ENCODE data around the gene MT1A. TPM values are rescaled to one million over a fixed set of nuclear protein-coding genes. Genes with fewer than 3 reads are reported as not detected.

Gene MT1A
- polyA plus RNA-seq, 1 donor from 2014 or later: not detected

DNA sequence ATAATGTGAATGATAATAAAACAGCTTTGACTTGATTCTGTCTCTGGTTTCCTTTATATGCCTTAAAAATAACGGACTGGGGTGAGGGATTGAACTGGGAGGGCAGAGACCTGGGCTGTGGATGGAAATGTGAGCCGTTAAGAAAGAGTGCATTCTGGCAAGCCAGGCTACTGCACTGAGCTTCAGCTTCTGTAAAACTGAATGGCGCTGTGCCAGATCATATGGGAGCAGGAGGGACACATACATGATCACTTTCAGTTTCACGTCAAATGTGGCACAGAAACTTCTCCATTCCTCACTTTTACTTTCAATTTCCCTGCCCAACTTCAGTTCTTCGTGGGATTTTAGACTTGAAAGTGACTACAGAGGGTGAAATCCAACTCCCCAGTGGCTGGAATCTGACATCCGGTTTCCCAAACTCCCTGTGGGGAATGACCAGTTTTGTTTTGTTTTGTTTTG is 29.0 kb upstream of the MT1A start:
- Histone ChIP-seq H3K4me2 (ENCODE audit: low read length) (no peak overlapping the region), H3K36me3 (ENCODE audit: insufficient read depth, low read length) (no peaks in the 10 kb centered on the region), H2AFZ (ENCODE audit: low read depth, low read length) (no peak overlapping the region), H3F3A (ENCODE audit: insufficient read depth, low read length, poor library complexity, severe bottlenecking) (no peaks in the 10 kb centered on the region), H3K79me2 (replicated peaks; ENCODE audit: insufficient read depth, low read length) (no peaks in the 10 kb centered on the region), H3K4me3 (ENCODE audit: low read length) (no peak overlapping the region), H3K9me3 (ENCODE audit: low read length) (no peaks in the 10 kb centered on the region), H3K9me2 (ENCODE audit: insufficient read depth, low read length) (no peaks in the 10 kb centered on the region), H3K27ac (ENCODE audit: low read length) (no peak overlapping the region), H3K27me3 (ENCODE audit: insufficient read depth, low read depth, low read length) (peaks cover 60% of the 10 kb centered on the region), H4K20me1 (ENCODE audit: insufficient read depth) (no peaks in the 10 kb centered on the region), H3K9ac (ENCODE audit: low read length) (no peak overlapping the region)
- TF ChIP-seq RAD21 (conservative IDR thresholded peaks at IDR 0.05) (no peak), SMC3 (conservative IDR thresholded peaks at IDR 0.05; ENCODE audit: poor library complexity) (no peak), EP300 (conservative IDR thresholded peaks at IDR 0.05; ENCODE audit: poor library complexity, severe bottlenecking) (no peak), MXI1 (conservative IDR thresholded peaks at IDR 0.05; ENCODE audit: poor library complexity, severe bottlenecking) (no peak), EZH2 (IDR thresholded peaks at IDR 0.05; ENCODE audit: borderline replicate concordance, insufficient read depth, low read length, poor library complexity, severe bottlenecking) (no peak), POLR2AphosphoS5 (IDR thresholded peaks at IDR 0.05) (no peak), TAF1 (IDR thresholded peaks at IDR 0.05; ENCODE audit: low read depth) (no peak)
- TF ChIP-seq, protein P1, sequence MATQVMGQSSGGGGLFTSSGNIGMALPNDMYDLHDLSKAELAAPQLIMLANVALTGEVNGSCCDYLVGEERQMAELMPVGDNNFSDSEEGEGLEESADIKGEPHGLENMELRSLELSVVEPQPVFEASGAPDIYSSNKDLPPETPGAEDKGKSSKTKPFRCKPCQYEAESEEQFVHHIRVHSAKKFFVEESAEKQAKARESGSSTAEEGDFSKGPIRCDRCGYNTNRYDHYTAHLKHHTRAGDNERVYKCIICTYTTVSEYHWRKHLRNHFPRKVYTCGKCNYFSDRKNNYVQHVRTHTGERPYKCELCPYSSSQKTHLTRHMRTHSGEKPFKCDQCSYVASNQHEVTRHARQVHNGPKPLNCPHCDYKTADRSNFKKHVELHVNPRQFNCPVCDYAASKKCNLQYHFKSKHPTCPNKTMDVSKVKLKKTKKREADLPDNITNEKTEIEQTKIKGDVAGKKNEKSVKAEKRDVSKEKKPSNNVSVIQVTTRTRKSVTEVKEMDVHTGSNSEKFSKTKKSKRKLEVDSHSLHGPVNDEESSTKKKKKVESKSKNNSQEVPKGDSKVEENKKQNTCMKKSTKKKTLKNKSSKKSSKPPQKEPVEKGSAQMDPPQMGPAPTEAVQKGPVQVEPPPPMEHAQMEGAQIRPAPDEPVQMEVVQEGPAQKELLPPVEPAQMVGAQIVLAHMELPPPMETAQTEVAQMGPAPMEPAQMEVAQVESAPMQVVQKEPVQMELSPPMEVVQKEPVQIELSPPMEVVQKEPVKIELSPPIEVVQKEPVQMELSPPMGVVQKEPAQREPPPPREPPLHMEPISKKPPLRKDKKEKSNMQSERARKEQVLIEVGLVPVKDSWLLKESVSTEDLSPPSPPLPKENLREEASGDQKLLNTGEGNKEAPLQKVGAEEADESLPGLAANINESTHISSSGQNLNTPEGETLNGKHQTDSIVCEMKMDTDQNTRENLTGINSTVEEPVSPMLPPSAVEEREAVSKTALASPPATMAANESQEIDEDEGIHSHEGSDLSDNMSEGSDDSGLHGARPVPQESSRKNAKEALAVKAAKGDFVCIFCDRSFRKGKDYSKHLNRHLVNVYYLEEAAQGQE (IDR thresholded peaks at IDR 0.05; ENCODE audit: borderline replicate concordance): no peak
- TF ChIP-seq, protein P2, sequence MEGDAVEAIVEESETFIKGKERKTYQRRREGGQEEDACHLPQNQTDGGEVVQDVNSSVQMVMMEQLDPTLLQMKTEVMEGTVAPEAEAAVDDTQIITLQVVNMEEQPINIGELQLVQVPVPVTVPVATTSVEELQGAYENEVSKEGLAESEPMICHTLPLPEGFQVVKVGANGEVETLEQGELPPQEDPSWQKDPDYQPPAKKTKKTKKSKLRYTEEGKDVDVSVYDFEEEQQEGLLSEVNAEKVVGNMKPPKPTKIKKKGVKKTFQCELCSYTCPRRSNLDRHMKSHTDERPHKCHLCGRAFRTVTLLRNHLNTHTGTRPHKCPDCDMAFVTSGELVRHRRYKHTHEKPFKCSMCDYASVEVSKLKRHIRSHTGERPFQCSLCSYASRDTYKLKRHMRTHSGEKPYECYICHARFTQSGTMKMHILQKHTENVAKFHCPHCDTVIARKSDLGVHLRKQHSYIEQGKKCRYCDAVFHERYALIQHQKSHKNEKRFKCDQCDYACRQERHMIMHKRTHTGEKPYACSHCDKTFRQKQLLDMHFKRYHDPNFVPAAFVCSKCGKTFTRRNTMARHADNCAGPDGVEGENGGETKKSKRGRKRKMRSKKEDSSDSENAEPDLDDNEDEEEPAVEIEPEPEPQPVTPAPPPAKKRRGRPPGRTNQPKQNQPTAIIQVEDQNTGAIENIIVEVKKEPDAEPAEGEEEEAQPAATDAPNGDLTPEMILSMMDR (IDR thresholded peaks at IDR 0.05; ENCODE audit: poor library complexity, severe bottlenecking): no peak

DNA sequence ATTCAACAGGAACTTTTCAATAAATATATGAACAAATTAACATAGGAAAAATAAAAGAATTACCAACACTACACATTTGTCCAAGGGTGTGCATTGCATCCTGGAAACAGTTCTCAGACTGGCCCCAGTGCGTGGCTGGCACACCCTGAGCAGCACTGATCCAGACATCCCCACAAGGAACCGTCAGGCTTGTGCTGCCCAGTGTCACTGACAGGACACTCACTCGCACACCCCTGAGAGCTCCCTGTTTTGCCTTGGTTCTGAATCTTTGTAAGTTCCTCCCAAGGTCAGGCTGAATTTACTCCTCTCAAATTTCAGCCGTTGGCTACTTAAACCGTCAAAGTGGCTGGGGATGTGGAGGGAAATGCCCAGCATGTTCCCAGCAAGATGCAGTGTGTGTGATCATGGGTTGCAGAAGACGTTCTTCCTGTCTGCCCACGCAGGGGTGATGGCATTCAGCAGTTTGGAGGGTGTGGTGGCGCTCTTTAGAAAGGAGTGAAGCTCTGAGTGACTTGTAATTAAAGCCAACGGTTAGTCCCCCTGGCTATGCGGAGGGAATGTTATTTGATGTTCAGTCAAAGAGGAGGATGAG is 28.4 kb upstream of the MT1A start:
- no peak overlapping the region for H3K9ac ChIP-seq (ENCODE audit: low read length)

More for the DNA sequence above, 28.4 kb upstream of the MT1A start:
- Histone ChIP-seq H3K79me2 (replicated peaks; ENCODE audit: insufficient read depth, low read length) (no peaks in the 10 kb centered on the region), H3K36me3 (ENCODE audit: insufficient read depth, low read length) (no peaks in the 10 kb centered on the region), H4K20me1 (ENCODE audit: insufficient read depth) (no peaks in the 10 kb centered on the region), H3K27me3 (ENCODE audit: insufficient read depth, low read depth, low read length) (peaks cover 62% of the 10 kb centered on the region), H3K27ac (ENCODE audit: low read length) (no peak overlapping the region), H3F3A (ENCODE audit: insufficient read depth, low read length, poor library complexity, severe bottlenecking) (no peaks in the 10 kb centered on the region), H3K4me3 (ENCODE audit: low read length) (no peak overlapping the region), H3K9me2 (ENCODE audit: insufficient read depth, low read length) (no peaks in the 10 kb centered on the region), H3K4me2 (ENCODE audit: low read length) (no peak overlapping the region), H3K9me3 (ENCODE audit: low read length) (no peaks in the 10 kb centered on the region), H2AFZ (ENCODE audit: low read depth, low read length) (no peak overlapping the region)
- TF ChIP-seq RAD21 (conservative IDR thresholded peaks at IDR 0.05): no peak
- TF ChIP-seq, protein P1 (IDR thresholded peaks at IDR 0.05; ENCODE audit: borderline replicate concordance): no peak
- no peak for TF ChIP-seq POLR2AphosphoS5 (IDR thresholded peaks at IDR 0.05)
- no peak for TF ChIP-seq TAF1 (IDR thresholded peaks at IDR 0.05; ENCODE audit: low read depth)
- TF ChIP-seq, protein P2 (IDR thresholded peaks at IDR 0.05; ENCODE audit: poor library complexity, severe bottlenecking): no peak
- TF ChIP-seq EZH2 (IDR thresholded peaks at IDR 0.05; ENCODE audit: borderline replicate concordance, insufficient read depth, low read length, poor library complexity, severe bottlenecking): no peak
- no peak for TF ChIP-seq MXI1 (conservative IDR thresholded peaks at IDR 0.05; ENCODE audit: poor library complexity, severe bottlenecking)
- TF ChIP-seq SMC3 (conservative IDR thresholded peaks at IDR 0.05; ENCODE audit: poor library complexity): no peak
- no peak for TF ChIP-seq EP300 (conservative IDR thresholded peaks at IDR 0.05; ENCODE audit: poor library complexity, severe bottlenecking)
